H1 (cell line): Measurements from ENCODE around the gene JAG1. TPM values are rescaled to one million over a fixed set of nuclear protein-coding genes. Genes with fewer than 3 reads are reported as not detected.

Experiments used
- ASH2L ChIP-seq: fragments of 200-600, 300-600 bp; sonication (generic); IDR thresholded peaks from one replicate; pipeline ENCODE4 v1.7.1; 2017; ENCODE audit warnings: low read length
- CBX8 ChIP-seq: fragments of 300-800, 300-1000 bp; sonication (generic); IDR thresholded peaks from 2 replicates; pipeline ENCODE4 v1.7.1; 2016; ENCODE audit warnings: low read depth, low read length, borderline replicate concordance
- CEBPB ChIP-seq: IDR thresholded peaks from 2 replicates; pipeline ENCODE4 v1.6.1; 2012; ENCODE audit warnings: low read depth, low read length
- CREB1 ChIP-seq: IDR thresholded peaks from 2 replicates; pipeline ENCODE4 v1.6.1; 2012; ENCODE audit warnings: inconsistent platforms
- FOSL1 ChIP-seq: IDR thresholded peaks from 2 replicates; pipeline ENCODE4 v1.6.1; 2011; ENCODE audit warnings: mild to moderate bottlenecking, low read depth, low read length, moderate library complexity; ENCODE audit not compliant: insufficient read depth
- JUND ChIP-seq: IDR thresholded peaks from 2 replicates; pipeline ENCODE4 v1.6.1; 2011; ENCODE audit warnings: mild to moderate bottlenecking, improper control_type of control experiment, low read length
- NRF1 ChIP-seq: IDR thresholded peaks from 2 replicates; pipeline ENCODE4 v1.6.1; 2011; ENCODE audit warnings: mild to moderate bottlenecking, low read depth, low read length, improper control_type of control experiment
- POLR2AphosphoS5 ChIP-seq: IDR thresholded peaks from 2 replicates; pipeline ENCODE4 v1.6.1; 2011; ENCODE audit warnings: low read depth, low read length
- SAP30 ChIP-seq: fragments of 300-600 bp; sonication (generic); IDR thresholded peaks from 2 replicates; pipeline ENCODE4 v1.7.1; 2012; ENCODE audit warnings: low read length, moderate library complexity, mild to moderate bottlenecking, inconsistent platforms; ENCODE audit not compliant: insufficient read depth, insufficient replicate concordance
- polyA plus RNA-seq, 7 experiments: library from polyadenylated mRNA; depleted of rRNA in 3 of 7; stranded (reverse) in 5 of 7; unstranded in 2 of 7; fragments of >200 nt in 5 of 7; fragments of 200-250 nt in 2 of 7; gene quantifications; 1 replicate in 5 of 7; 2 replicates in 1 of 7; 4 replicates in 1 of 7; pipeline versions ENCODE4 v1.2.1 to v1.2.3, GENCODE V29; 2011 to 2013; ENCODE audit warnings: missing spikeins in 2 of 7, mixed read lengths in 2 of 7
- total RNA-seq: library from RNA; stranded (reverse); fragmentation: NEBNext Ultra II Directional; extraction: Animal tissue kit (Norgen Biotek cat#: 25700); gene quantifications from 2 replicates; pipeline ENCODE4 v1.2.1, GENCODE V29; 2021
- TF ChIP-seq, protein P1 (sequence below): fragments of 300-600 bp; sonication (generic); IDR thresholded peaks from 2 replicates; pipeline ENCODE4 v1.7.1; 2012; ENCODE audit warnings: low read length, moderate library complexity, mild to moderate bottlenecking, inconsistent platforms; ENCODE audit not compliant: insufficient replicate concordance

The JAG1 gene
- total and polyA plus RNA-seq, 2 of the 8 experiments (the other 6 are each of a cell fraction or from before 2014, with no cell fraction given): 13.5 to 27.3 TPM

DNA sequence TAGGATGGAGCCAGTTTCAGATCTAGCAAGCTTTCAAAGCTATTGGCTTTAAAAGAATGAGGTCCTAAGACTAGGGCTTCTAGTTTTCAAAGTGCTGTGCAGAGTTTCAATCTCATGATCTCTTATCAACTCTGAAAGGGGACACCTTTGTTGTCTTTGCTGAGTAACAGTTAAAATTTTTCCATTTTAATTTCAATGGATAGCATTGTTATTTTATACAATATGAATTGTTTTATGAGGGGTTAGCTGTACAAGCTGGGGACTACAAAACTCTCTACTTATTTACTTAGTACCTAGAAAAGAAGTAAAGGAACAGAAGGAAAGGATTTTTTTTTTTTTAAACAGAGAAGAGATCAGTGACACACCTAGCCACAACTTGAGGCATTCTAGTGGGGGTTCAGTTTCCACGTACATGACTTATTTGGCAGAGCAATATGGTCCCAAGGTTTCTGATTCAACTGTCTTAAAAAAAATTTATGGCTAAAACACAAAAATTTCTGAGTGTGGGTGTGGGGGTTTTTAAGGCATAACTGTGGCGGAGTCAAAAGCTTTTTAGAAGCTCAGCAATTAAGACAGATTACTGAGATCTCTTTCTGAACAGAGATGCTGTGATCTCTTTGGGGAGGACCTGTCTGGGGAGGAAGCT is 46.1 kb upstream of the JAG1 start (continued):
- TF ChIP-seq, protein P1, sequence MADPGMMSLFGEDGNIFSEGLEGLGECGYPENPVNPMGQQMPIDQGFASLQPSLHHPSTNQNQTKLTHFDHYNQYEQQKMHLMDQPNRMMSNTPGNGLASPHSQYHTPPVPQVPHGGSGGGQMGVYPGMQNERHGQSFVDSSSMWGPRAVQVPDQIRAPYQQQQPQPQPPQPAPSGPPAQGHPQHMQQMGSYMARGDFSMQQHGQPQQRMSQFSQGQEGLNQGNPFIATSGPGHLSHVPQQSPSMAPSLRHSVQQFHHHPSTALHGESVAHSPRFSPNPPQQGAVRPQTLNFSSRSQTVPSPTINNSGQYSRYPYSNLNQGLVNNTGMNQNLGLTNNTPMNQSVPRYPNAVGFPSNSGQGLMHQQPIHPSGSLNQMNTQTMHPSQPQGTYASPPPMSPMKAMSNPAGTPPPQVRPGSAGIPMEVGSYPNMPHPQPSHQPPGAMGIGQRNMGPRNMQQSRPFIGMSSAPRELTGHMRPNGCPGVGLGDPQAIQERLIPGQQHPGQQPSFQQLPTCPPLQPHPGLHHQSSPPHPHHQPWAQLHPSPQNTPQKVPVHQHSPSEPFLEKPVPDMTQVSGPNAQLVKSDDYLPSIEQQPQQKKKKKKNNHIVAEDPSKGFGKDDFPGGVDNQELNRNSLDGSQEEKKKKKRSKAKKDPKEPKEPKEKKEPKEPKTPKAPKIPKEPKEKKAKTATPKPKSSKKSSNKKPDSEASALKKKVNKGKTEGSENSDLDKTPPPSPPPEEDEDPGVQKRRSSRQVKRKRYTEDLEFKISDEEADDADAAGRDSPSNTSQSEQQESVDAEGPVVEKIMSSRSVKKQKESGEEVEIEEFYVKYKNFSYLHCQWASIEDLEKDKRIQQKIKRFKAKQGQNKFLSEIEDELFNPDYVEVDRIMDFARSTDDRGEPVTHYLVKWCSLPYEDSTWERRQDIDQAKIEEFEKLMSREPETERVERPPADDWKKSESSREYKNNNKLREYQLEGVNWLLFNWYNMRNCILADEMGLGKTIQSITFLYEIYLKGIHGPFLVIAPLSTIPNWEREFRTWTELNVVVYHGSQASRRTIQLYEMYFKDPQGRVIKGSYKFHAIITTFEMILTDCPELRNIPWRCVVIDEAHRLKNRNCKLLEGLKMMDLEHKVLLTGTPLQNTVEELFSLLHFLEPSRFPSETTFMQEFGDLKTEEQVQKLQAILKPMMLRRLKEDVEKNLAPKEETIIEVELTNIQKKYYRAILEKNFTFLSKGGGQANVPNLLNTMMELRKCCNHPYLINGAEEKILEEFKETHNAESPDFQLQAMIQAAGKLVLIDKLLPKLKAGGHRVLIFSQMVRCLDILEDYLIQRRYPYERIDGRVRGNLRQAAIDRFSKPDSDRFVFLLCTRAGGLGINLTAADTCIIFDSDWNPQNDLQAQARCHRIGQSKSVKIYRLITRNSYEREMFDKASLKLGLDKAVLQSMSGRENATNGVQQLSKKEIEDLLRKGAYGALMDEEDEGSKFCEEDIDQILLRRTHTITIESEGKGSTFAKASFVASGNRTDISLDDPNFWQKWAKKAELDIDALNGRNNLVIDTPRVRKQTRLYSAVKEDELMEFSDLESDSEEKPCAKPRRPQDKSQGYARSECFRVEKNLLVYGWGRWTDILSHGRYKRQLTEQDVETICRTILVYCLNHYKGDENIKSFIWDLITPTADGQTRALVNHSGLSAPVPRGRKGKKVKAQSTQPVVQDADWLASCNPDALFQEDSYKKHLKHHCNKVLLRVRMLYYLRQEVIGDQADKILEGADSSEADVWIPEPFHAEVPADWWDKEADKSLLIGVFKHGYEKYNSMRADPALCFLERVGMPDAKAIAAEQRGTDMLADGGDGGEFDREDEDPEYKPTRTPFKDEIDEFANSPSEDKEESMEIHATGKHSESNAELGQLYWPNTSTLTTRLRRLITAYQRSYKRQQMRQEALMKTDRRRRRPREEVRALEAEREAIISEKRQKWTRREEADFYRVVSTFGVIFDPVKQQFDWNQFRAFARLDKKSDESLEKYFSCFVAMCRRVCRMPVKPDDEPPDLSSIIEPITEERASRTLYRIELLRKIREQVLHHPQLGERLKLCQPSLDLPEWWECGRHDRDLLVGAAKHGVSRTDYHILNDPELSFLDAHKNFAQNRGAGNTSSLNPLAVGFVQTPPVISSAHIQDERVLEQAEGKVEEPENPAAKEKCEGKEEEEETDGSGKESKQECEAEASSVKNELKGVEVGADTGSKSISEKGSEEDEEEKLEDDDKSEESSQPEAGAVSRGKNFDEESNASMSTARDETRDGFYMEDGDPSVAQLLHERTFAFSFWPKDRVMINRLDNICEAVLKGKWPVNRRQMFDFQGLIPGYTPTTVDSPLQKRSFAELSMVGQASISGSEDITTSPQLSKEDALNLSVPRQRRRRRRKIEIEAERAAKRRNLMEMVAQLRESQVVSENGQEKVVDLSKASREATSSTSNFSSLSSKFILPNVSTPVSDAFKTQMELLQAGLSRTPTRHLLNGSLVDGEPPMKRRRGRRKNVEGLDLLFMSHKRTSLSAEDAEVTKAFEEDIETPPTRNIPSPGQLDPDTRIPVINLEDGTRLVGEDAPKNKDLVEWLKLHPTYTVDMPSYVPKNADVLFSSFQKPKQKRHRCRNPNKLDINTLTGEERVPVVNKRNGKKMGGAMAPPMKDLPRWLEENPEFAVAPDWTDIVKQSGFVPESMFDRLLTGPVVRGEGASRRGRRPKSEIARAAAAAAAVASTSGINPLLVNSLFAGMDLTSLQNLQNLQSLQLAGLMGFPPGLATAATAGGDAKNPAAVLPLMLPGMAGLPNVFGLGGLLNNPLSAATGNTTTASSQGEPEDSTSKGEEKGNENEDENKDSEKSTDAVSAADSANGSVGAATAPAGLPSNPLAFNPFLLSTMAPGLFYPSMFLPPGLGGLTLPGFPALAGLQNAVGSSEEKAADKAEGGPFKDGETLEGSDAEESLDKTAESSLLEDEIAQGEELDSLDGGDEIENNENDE: no peak
- TF ChIP-seq CBX8 (no peak), POLR2AphosphoS5 (no peak), FOSL1 (no peak), CREB1 (no peak), JUND (no peak), CEBPB (no peak), NRF1 (no peak), SAP30 (no peak), ASH2L (no peak)
